ENCODE data around the gene SYNPR.

Gene SYNPR

GRCh38 chr3:63474828-63475518, 196.9 kb downstream of the SYNPR start:
- no peak for DNase-seq

- DNase-seq, result no peak
These were observed 199.5 kb downstream of the SYNPR start for GRCh38 chr3:63477494-63478129.

GRCh38 chr3:63478990-63479660, 201.0 kb downstream of the SYNPR start:
- no peak for DNase-seq

GRCh38 chr3:63479661-63480035, 201.5 kb downstream of the SYNPR start:
- no peak for DNase-seq

GRCh38 chr3:63481627-63482026, 203.5 kb downstream of the SYNPR start:
- no peak for DNase-seq

GRCh38 chr3:63482341-63482740, 204.2 kb downstream of the SYNPR start:
- DNase-seq, result no peak

GRCh38 chr3:63492464-63492863, 214.4 kb downstream of the SYNPR start:
- no peak for DNase-seq

- no peak for DNase-seq
These were observed 215.0 kb downstream of the SYNPR start for GRCh38 chr3:63493101-63493500.

- no peak for DNase-seq
These were observed 216.5 kb downstream of the SYNPR start for GRCh38 chr3:63494646-63495045.

- no peak for DNase-seq
These were observed 219.5 kb downstream of the SYNPR start for GRCh38 chr3:63497641-63498040.

- DNase-seq, result no peak
These were observed 222.1 kb downstream of the SYNPR start for GRCh38 chr3:63500196-63500595.

GRCh38 chr3:63508305-63508704, 230.2 kb downstream of the SYNPR start:
- no peak for DNase-seq

GRCh38 chr3:63508771-63509170, 230.7 kb downstream of the SYNPR start:
- DNase-seq, result no peak

- no peak for DNase-seq
These were observed 235.7 kb downstream of the SYNPR start for GRCh38 chr3:63513791-63514190.

- DNase-seq, result no peak
These were observed 236.6 kb downstream of the SYNPR start for GRCh38 chr3:63514678-63515077.

GRCh38 chr3:63519426-63519825, 241.3 kb downstream of the SYNPR start:
- no peak for DNase-seq

- no peak for DNase-seq
These were observed 243.5 kb downstream of the SYNPR start for GRCh38 chr3:63521657-63522056.

GRCh38 chr3:63523100-63523499, 245.0 kb downstream of the SYNPR start:
- DNase-seq, result no peak

GRCh38 chr3:63528325-63529000, 250.4 kb downstream of the SYNPR start:
- DNase-seq, result no peak

- no peak for DNase-seq
These were observed 254.4 kb downstream of the SYNPR start for GRCh38 chr3:63532521-63532920.

- no peak for DNase-seq
These were observed 260.8 kb downstream of the SYNPR start for GRCh38 chr3:63538919-63539318.

- no peak for DNase-seq
These were observed 277.7 kb downstream of the SYNPR start for GRCh38 chr3:63555767-63556166.

- DNase-seq, result no peak
These were observed 278.3 kb downstream of the SYNPR start for GRCh38 chr3:63556401-63556800.

- no peak for DNase-seq
These were observed 279.8 kb downstream of the SYNPR start for GRCh38 chr3:63557912-63558311.

All from hematopoietic multipotent progenitor cell treated with erythropoietin and hydrocortisone succinate and interleukin-3 and kit ligand, for 4 days (in vitro differentiated cells).